HG03432 (cell line): Measurements from ENCODE around the gene LRRC4B.
A peak's percentile ranks its signal among the peaks of the same experiment; 100 is the strongest.
"Not testable (repeated sequence)": the region's sequence is repeated elsewhere in the genome, so short reads cannot be mapped to it uniquely, and the experiment has no call there.

ENCODE experiments used
- ATAC-seq: cut with Tn5 transposase; IDR thresholded peaks from one replicate; pipeline ENCODE4 v1.9.1; 2021; ENCODE audit warnings: mild to moderate bottlenecking, moderate library complexity; ENCODE audit not compliant: unreplicated experiment

LRRC4B gene, protein sequence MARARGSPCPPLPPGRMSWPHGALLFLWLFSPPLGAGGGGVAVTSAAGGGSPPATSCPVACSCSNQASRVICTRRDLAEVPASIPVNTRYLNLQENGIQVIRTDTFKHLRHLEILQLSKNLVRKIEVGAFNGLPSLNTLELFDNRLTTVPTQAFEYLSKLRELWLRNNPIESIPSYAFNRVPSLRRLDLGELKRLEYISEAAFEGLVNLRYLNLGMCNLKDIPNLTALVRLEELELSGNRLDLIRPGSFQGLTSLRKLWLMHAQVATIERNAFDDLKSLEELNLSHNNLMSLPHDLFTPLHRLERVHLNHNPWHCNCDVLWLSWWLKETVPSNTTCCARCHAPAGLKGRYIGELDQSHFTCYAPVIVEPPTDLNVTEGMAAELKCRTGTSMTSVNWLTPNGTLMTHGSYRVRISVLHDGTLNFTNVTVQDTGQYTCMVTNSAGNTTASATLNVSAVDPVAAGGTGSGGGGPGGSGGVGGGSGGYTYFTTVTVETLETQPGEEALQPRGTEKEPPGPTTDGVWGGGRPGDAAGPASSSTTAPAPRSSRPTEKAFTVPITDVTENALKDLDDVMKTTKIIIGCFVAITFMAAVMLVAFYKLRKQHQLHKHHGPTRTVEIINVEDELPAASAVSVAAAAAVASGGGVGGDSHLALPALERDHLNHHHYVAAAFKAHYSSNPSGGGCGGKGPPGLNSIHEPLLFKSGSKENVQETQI

DNA sequence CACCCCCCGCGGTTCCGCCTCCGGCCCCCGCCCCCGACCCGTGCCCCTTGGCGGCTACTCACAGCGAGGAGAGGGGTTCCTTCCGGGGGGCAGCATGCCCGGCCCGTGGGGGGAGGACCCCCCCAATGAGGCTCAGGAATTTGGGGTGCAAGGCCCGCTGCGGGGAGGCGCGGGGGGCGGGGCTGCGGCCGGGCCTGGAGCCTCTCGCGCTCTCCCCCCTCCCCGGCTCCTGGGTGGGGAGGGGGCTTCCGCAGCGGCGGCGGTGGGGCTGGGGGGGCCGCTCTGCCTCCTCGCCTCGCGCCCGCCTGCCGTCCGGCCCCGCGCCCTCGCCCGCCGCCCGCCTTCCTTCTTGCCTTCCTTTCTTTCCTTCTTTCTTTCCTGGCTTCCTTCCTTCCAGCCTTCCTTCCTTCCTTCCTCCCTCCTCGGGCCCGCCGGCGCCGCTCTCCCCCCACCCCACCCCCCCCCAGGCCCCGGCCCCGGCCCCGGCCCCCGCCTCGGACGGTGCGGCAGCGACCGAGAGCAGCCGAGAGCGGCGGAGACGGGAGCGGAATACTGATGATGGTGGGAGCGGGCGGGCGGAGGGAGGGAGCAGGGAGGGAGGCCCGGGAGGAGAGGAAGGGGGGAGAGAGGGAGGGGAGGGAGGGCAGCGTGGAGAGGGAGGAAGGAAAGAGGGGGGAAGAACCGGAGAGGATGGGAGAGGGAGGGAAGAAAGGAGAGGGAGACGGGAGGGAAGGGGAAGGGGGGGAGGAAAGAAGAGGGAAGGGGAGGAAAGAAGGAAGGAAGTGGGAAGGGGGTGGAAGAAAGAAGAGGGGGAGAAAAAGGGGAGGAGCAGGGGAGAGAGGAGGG is at the start of gene LRRC4B:
Gene LRRC4B (minus strand): TSS at position 554 of the 846 bp plus-strand sequence. CDS start 19,597 bp downstream, outside the sequence.
- ATAC-seq = no peak

DNA sequence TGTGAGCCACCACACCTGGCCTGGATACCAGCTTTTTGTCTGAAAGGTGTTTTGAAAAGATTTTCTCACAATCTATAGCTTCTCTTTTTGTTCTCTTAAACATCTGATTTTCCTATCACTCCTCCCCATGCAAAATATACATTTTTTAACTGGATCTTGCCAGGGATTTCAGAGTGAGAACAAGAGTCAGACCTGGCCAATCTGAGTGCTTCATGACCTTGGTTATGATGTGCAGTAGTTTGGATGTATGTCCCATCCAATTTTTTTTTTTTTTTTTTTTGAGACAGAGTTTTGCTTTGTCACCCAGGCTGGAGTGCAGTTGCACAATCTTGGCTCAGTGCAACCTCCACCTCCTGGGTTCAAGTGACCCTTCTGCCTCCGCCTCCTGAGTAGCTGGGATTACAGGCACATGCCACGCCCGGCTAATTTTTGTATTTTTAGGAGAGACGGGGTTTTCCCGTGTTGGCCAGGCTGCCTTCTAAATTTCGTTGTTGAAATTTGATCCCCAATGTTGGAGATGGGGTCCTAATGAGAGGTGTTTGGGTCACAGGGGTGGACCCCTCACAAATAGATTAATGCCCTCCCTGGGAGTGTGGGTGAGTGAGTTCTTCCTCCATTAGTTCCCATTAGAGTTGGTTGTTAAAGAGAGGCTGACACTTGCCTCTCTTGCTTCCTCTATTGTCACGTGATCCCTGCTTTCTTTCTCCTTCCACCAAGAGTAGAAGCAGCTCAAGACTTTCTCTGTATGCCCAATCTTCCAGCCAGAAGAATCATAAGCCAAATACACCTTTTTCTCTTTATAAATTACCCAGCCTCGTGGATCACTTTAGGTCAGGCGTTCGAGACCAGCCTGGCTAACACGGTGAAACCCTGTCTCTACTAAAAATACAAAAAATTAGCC is 44.5 kb upstream of the LRRC4B start:
- not testable (repeated sequence) for ATAC-seq

DNA sequence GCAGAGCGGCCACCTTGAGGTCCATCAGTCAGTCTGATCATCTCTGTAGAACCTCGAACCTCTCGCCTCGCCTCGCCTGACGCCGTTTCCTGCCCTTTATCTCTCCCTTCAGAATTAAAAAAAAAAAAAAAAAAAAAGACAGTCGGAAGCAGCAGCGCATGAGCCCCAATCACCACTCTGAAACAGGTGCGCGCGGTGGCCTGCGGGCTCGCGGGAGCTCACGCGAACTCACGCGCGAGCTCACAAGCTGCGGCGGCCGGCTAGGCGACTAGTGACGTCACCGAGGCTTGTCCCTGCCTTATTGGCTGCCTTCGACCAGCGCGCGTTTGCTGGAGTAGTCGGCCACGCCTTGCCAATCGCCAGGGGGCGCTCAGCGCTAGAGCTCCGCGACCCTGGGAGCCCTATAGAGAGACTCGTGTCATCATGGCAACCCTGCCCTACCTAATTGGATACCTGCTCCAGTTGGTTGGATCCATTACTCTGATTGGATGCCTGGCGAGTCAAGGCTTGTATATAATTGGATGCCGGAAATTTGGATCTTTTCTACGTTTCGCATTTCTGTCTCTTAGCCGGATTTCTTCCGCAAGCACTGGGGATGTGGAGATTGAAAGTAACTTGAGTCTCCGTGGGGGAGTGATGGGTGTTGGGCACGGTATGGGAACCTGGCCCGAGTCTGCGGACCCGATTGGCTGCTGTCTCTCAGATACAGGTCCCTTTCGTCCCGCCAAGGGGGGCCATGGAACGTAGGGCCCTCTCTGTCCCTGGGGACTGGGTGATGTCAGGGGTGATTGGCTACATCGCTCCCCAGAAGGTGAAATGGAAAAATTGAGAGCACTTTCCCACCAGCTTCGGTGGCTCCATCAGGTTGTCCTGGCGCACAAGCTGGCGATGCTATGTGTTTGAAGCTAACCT is 39.9 kb upstream of the LRRC4B start:
- ATAC-seq = peak; percentile 72

DNA sequence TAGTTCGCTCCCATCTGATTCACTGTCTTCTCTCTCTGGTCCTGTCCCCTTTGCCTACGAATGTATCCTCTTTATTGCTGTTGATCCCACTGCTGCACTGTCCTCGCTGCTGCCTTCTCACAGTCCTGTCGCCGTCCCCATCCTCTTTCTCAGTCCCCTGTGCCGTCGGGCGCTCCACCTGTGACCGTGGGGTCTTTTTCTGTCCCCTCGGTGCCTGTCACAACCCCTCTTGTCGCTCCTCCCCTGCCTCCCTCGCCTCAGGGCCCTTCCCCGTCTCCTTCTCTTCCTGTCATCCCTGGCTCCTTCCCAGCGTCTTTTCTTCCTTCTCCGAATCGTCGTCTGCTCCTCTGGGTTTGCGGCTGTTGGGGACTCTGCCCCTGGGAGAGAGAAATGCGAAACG is 39.2 kb upstream of the LRRC4B start:
- no peak for ATAC-seq

DNA sequence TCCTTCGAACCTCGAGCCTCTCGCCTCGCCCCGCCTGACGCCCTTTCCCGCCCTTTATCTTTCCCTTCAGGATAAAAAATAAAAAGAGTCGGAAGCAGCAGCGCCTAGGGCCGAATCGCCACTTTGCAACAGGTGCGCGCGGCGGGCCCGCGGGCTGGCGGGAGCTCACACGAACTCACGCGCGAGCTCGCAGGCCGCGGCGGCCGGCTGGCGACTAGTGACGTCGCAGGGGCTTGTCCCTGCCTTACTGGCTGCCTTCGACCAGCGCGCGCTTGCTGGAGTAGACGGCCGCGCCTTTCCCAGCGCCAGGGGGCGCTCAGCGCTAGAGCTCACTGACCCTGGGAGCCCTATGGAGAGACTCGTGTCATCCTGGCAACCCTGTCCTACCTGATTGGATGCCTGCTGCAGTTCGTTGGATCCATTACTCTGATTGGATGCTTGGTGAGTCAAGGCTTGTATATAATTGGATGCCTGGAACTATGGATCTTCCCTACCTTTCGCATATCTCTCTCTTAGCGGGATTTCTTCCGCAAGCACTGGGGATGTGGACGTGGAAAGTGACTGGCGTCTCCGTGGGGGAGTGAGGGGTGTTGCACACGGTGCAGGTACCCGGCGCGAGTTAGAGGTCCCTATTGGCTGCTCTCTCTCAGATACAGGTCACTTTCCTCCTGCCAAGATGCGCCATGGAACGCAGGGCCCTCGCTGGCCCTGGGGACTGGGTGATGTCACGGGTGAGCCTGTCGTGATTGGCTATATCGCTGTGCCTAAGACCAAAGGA is 38.0 kb upstream of the LRRC4B start:
- ATAC-seq = not testable (repeated sequence)

DNA sequence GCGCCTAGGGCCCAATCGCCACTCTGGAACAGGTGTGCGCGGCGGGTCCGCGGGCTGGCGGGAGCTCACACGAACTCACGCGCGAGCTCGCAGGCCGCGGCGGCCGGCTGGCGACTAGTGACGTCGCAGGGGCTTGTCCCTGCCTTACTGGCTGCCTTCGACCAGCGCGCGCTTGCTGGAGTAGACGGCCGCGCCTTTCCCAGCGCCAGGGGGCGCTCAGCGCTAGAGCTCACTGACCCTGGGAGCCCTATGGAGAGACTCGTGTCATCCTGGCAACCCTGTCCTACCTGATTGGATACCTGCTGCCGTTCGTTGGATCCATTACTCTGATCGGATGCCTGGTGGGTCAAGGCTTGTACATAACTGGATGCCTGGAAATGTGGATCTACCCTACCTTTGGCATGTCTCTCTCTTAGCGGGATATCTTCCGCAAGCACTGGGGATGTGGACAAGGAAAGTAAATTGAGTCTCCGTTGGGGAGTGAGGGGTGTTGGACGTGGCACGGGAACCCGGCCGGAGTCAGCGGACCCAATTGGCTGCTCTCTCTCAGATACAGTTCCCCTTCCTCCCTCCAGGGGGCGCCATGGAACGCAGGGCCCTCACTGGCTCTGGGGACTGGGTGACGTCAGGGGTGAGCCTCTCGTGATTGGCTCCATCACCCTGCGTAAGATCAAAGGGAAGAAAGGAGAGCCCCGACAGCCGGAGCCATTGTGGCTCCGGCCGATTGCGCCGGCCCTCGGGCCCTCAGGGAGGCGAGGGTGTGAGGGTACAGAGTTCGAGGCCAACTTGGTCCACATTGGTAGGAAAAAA is 36.2 kb upstream of the LRRC4B start:
- ATAC-seq = not testable (repeated sequence)

DNA sequence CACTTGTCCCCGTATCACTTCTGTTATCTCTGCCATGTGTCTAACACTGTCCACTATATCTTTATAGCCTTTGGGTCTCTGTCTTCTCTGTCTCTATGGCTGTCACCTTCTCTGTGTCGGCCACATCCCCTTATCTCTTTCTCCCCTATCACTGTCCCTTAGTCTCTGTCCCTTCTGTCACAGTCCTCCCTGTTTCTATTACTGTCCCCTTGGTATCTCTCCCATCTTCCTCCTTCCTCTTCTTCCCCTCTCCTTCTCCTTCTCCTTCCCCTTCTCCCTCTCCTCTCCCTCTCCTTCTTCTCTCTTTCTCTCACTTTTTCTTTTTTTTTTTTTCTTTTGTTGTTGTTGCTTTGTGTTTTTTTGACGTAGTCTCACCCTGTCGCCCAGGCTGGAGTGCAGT is 34.7 kb upstream of the LRRC4B start:
- no peak for ATAC-seq

DNA sequence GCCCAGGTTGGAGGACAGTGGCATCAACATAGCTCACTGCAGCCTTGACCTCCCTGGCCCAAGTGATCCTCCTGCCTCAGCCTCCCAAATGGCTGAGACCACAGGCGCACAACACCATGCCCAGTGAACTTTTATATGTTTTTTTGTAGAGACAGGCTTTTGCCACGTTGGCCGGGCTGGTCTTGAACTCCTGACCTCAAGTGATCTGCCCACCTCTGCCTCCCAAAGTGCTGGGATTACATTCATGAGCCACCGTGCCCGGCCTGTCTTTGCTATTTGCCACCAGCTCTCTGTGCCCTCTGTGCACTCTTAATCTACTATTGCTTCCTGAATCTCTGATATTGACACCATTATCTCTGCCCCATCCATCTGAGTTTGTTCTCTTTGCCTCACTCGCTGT is 34.3 kb upstream of the LRRC4B start:
- no peak for ATAC-seq

DNA sequence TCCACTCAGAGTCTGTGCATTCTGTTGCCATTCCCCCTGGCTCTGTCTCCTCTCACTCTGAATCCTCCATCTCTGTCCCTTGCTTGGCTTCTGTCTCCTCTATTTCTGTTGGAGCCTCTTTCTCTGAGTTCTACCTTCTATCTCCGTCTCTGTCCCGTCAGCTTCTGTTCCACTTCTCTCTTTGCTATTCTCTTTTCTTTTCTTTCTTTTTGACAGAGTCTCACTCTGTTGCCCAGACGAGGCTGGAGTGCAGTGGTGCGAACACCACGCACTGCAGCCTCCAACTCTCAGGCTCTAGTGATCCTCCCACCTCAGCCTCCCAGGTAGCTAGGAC is 33.8 kb upstream of the LRRC4B start:
- no peak for ATAC-seq

DNA sequence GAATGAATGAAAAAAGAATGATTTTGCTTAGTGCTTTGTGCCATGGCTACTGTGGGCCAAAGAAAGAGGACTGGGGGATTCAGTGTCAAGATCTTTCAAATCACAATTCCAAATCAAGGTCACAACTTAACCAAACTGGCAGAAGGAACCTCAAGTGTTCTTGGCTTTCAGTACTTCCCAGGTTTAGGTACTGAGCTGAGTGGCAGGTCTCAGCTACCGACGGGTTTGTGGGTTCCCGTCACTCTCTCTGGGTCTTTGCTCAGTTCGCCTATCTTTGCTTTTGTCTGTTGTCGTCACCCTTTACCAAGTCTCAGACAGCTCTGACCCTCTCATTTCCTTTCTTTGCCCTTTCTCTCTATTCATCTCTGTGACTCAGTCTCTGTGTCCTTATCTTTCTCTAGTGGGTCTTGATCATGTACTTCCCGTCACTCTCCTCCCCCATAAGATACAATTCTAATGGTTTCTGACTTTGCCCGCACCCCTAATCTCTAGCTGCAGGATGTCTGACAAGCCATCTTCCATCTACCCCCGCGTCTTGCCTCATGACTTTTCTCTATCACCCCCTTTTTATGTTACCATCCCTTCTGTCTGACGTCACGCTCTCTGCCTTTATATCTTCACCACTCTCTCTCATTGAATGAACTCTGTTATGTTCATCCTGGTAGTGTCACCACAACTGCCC is 33.3 kb upstream of the LRRC4B start:
- no peak for ATAC-seq

DNA sequence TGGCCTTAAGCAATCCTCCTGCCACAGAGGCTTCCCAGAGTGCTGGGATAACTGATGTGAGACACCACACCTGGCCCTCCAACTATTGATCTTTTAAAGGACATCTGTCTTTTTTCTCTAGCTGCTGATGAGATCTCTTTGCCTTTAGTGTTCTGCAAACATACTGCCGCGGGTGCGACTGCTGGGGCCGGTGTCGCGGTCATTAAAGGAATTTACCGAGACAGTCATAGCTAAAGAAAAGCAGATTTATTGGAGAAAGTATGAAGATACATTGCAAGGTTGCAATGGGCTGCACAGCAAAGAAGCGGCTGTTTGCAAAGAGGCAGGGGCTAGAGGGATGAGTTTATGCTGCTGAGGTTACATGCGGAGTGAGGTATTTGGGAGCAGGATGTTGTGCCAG is 31.2 kb upstream of the LRRC4B start:
- no peak for ATAC-seq

DNA sequence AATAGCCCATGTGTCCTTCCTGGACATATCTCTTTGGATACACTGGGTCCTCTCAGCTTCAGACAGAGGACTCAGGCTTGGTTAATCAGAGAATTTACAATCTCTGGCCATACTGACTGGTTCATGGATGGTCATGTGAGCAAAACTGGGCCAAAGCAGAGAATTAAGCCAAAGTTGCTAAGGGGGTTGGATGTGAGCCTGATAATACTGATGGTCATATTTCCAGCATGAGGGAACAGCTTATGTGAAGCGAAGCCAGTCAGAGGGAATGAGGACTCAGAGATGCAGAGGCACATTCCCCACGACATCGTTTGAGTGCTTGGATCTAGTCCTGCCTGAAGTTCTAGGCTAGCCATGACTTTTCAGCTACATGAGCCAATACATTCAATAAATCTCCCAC is 22.0 kb upstream of the LRRC4B start:
- ATAC-seq = no peak

DNA sequence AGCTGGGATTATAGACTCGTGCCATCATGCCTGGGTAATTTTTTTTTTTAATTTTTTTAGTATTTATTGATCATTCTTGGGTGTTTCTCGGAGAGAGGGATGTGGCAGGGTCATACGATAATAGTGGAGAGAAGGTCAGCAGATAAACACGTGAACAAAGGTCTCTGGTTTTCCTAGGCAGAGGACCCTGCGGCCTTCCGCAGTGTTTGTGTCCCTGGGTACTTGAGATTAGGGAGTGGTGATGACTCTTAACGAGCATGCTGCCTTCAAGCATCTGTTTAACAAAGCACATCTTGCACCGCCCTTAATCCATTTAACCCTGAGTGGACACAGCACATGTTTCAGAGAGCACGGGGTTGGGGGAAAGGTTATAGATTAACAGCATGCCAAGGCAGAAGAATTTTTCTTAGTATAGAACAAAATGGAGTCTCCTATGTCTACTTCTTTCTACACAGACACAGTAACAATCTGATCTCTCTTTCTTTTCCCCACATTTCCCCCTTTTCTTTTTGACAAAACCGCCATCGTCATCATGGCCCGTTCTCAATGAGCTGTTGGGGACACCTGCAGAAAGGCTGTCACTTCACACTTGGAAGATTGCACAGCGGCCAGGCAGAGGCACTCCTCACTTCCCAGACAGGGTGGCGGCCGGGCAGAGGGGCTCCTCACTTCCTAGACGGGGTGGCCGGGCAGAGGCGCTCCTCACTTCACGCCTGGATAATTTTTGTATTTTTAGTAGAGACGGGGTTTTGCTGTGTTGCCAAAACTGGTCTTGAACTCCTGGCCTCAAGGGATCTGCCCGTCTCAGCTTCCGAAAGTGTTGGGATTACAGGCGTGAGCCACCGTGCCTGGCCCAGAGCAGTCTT is 13.8 kb upstream of the LRRC4B start:
- not testable (repeated sequence) for ATAC-seq

DNA sequence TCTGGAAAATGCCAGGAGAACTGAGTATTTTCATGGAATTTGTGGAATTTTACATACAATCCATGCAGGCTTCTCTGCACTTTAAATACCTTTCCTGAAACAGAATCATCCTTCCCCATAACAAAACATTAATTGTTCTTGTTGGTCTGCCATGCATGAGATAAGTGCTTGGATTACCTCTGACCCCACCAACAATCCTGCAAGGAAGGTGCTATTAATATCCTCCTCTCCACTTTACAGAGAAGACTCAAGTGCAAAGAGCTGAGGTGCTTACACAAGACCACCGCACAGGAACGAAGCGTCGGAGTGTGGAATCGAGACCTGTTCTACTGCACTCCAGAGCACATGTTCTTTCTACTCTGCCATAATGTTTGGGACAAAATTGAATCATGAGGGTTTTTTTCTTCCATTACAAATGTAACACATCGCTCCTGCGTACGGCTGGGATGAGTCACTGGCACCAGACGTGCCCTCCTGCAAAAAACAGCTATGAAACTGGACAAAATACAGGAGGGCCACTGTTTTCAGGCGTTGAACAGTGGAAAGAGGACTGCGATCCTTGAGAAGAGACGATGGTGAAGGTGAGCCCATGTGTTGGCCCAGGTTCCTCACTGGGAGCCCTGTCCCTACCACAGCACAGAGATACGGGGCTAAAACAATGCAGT is 12.9 kb upstream of the LRRC4B start:
- ATAC-seq = no peak

DNA sequence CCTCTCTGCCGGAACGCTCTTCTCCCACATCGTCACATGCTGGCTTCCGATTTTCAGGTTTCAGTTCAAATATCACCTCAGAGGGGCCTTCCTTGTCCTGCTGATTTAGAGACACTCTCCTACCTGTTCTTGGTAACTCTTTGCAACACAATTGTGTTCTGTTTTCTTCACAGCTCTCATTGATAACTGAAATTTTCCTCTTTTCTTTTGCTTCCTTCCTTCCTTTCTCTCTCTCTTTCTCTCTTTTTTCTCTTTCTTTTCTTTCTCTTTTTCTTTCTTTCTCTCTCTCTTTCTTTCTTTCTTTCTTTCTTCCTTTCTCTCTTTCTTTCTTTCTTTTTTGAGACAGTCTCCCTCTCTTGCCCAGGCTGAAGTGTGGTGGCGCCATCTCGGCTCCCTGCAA is 12.0 kb upstream of the LRRC4B start:
- no peak for ATAC-seq

DNA sequence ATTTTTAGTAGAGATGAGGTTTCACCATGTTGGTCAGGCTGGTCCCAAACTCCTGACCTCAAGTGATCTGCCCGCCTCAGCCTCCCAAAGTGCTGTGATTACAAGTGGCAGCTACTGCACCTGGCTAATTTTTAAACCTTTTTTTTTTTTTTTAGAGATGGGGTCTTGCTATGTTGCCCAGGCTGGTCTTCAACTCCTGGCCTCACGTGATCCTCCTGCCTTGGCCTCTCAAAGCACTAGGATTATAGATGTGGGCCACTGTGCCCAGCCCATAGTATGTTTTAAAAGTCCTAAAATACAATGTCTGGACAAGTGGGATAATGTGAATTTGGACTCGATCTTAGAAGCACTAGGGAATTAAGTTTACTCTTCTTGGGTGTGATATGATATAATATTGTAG is 8.5 kb upstream of the LRRC4B start:
- ATAC-seq = not testable (repeated sequence)
